ENCODE measurements around the gene BNC2.

DNA sequence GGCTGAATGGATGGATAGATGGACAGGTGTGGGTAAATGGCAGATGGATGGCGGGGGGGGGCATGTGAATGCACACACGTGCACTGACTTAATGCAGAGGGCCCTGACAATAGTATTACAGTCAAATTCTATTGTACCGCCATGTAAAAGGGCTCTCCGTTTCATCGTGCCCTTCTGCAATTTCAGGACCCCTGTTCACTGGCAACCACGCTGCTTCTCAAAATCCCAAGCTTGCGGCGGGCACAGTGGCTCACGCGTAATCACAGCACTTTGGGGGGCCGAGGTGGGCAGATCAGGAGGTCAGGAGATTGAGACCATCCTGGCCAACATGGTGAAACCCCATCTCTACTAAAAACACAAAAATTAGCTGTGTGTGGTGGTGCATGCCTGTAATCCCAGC, 211.4 kb downstream of the BNC2 start:
- TF ChIP-seq EZH2 (IDR thresholded peaks at IDR 0.05; ENCODE audit: low read length, missing control alignments) = no peak
- TF ChIP-seq, protein P1, sequence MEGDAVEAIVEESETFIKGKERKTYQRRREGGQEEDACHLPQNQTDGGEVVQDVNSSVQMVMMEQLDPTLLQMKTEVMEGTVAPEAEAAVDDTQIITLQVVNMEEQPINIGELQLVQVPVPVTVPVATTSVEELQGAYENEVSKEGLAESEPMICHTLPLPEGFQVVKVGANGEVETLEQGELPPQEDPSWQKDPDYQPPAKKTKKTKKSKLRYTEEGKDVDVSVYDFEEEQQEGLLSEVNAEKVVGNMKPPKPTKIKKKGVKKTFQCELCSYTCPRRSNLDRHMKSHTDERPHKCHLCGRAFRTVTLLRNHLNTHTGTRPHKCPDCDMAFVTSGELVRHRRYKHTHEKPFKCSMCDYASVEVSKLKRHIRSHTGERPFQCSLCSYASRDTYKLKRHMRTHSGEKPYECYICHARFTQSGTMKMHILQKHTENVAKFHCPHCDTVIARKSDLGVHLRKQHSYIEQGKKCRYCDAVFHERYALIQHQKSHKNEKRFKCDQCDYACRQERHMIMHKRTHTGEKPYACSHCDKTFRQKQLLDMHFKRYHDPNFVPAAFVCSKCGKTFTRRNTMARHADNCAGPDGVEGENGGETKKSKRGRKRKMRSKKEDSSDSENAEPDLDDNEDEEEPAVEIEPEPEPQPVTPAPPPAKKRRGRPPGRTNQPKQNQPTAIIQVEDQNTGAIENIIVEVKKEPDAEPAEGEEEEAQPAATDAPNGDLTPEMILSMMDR (conservative IDR thresholded peaks at IDR 0.05 in 1 of 2, IDR thresholded peaks at IDR 0.05 in 1 of 2; ENCODE audit: low read depth in 1 of 2, low read length in 2 of 2) = no peak

Measured in fibroblast of lung (primary cell).